Stimulated activated naive CD4-positive, alpha-beta T cell treated with Interleukin-2 at 50 U/mL for 16 hours (primary cell): ENCODE measurements around the gene ASRGL1.
"Not testable (repeated sequence)": the region's sequence is repeated elsewhere in the genome, so short reads cannot be mapped to it uniquely, and the experiment has no call there.

Source experiments
- DNase-seq: peaks from one replicate; lab custom pipeline; 2025; lab: John Stamatoyannopoulos, UW

Gene ASRGL1

GRCh38 chr11:62352355-62353336 lies 15.4 kb downstream of the ASRGL1 start:
- DNase-seq = no peak

DNA sequence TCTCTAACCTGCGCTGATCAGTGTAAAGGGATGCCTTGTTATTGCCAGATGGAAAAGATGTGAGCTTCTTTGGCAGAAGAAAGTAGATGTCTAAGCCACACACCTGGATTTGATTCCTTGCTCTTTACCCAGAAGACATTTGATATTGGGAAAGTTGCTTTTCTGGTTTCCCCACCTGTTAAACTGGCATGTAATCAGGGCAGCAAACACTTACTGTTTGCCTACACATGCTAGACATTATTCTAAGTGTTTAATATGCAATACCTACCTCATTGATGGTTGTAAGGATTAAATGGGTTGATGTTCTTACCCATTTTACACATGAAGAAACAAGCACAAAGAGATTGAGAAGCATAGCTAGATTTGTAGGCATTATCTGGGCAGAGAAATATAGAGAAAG lies 16.6 kb downstream of the ASRGL1 start:
- DNase-seq = no peak

DNA sequence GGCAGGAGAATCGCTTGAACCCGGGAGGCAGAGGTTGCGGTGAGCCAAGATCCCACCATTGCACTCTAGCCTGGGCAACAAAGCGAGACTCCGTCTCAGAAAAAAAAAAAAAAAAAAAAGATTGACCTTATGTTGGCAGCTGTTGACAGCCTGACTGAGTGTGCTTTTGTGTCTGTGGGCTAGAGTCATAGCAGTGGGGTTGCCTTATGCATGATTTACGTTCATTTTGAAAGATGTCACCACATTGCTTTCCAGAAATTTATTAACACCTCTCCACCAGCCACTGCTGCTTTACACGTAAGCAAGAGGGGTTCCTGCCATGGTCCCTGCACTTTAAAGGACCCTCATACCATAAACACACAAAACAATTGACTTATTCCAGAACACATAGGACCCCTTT lies 21.0 kb downstream of the ASRGL1 start:
- DNase-seq = no peak

DNA sequence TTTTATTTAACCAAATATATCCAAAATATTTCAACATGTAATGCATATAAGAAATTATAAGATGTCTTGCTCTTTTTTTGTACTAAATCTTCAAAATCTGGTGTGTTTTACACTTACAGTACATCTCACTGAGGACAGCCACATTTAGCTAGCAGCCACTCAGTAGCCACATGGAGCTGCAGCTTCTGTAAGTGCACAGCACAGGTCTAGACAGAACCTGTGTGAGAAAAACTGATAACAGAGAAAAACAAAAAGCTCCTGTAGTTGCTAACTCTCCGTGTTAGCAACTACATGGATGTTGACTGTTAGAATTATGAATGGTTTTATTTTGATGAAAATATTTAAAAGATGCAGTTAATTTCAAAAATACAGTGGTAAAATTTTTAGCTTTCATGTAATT lies 22.2 kb downstream of the ASRGL1 start:
- no peak for DNase-seq

GRCh38 chr11:62360685-62361084 lies 23.4 kb downstream of the ASRGL1 start:
- DNase-seq = no peak

DNA sequence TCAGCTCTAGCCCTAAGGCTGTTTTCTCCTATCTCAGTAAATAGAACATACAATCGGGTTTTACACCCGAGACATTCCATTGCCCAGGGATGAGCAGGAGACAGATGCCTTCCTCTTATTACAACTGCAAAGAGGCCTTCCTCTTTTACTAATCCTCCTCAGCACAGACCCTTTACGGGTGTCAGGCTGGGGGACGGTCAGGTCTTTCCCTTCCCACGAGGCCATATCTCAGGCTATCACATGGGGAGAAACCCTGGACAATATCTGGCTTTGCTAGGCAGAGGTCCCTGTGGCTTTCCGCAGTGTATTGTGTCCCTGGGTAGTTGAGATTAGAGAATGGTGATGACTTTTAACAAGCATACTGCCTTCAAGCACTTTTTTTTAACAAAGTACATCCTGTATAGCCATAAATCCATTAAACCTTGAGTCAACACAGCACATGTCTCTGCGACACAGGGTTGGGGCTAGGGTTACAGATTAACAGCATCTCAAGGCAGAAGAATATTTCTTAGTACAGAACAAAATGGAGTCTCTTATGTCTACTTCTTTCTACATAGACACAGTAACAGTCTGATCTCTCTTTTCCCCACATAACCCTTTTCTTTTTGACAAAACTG lies 31.7 kb downstream of the ASRGL1 start:
- not testable (repeated sequence) for DNase-seq

DNA sequence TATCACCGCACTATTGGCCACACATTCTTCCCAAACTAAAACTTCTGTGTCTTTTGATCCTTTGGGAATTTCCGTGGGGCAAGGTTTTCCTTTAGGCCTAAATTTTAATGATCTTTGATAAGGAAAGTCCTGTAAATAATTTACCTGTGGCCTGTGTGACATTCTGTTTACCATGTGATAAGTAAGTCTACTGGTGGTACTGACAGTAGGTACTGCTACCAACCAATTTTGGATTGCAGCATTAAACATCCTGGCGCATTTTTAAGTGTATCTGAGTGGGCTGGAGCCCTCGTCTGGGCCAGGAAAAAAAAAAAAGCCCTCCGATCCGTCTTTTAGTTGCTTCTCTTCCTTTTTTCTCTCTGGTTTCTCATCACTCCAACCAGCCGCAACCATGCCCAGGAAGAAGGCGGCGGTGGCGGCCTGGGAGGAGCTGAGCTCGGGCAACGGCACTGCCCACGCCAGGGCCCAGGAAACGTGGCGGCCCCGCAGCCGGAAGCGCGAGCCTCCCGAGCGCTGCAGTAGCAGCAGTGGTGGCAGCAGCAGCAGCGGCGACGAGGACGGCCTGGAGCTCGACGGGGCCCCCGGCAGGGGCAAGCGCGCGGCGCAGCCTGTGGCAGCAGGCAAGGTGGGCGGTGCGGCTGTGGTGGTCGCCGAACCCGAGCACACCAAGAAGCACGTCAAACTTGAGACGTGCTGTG lies 33.6 kb downstream of the ASRGL1 start:
- peak; percentile 27 for DNase-seq

- DNase-seq = no peak
Measured at GRCh38 chr11:62372871-62373270, 35.6 kb downstream of the ASRGL1 start.

DNA sequence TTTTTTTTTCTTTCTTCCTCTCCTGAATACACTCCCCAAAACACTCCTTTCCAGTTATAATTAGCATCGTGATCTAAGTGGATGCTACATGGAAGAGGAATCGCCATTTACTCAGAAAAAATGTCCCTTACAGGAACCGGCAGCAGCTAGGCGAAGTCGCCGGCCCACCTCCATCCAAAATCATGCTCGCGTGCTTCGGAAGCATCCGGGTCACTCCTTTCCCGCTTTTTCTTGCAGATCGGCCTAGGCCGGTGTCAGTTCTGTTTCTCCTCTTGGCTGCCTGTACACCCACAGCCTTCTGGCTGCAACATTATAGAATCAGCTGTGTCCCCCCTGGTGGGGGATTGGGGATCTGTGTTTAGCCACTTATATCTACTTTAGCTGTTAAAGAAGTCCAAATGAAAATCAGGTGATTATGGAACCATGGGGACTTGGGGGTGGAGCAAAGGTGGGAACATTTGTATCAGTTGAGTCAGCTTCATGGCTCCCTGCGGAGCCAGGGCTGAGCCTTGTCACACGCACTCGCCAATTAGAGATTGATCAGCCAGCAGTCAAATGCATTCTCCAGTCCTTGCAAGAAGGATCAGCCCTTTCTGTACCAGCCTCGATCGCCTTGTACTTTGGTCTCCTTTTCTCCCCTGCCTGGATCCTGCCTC lies 36.3 kb downstream of the ASRGL1 start:
- DNase-seq = no peak

DNA sequence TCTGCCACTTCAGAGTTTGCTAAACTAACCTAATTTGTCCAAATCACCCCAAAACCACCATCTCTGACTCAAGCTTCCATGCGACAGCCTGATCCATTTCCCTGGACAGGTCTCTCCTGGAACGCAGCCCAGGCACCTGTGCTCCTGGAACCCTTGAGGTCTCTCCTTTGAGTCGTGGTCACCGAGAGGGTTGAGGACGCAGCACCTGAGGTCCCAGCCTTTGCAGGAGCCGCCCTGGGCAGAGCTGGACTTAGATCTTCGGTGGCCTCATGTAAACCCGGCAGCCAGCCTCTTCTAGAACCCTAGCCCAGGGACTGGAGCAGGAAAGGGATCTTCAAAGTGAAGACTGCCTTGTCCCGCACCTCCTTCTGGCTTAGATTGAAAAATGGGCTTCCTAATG lies 37.6 kb downstream of the ASRGL1 start:
- no peak for DNase-seq

DNA sequence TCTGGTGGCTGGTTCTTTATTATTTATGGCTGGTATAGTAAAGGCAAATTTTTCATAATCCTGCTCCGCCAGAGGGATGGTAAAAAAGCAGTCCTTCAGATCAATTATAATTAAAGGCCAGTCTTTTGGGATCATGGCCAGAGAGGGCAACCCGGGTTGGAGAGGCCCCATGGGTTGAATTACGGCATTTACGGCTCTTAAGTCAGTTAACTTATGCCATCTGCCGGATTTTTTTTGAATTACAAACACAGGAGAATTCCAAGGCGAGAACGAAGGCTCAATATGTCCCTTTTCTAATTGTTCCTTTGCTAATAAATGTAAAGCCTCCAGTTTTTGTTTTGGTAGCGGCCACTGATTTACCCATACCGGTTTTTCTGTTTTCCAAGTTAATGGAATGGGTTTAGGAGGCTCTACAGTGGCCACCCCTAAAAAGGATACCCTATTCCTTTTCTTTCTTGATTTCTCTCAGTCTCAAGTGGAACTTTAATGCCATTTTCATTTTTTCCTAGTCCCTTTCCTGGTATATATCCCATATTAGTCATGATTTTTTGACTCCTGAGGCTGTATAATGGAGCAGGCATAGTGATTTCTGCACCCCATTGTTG lies 41.3 kb downstream of the ASRGL1 start:
- DNase-seq = not testable (repeated sequence)

DNA sequence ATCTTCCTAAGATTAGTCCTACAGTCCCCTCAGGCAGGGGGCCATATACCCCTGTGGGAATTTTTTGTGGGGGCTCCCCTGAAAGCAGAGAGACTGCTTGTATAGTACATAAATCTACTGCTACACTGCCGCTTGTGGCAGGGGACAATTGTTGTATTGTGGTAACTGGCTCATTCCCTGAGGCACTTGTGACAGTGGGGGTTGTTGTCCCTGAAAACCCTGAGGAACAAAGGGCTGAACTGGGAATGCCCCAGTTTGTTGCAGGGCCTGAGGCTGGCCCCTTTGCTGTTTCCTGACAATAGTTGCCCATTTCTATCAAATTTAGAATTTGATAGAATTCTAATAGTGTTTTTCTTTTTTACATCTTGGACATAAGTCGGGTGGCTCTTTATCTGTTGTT lies 42.3 kb downstream of the ASRGL1 start:
- DNase-seq = not testable (repeated sequence)

GRCh38 chr11:62380821-62381245 lies 43.6 kb downstream of the ASRGL1 start:
- DNase-seq = peak; percentile 15

DNA sequence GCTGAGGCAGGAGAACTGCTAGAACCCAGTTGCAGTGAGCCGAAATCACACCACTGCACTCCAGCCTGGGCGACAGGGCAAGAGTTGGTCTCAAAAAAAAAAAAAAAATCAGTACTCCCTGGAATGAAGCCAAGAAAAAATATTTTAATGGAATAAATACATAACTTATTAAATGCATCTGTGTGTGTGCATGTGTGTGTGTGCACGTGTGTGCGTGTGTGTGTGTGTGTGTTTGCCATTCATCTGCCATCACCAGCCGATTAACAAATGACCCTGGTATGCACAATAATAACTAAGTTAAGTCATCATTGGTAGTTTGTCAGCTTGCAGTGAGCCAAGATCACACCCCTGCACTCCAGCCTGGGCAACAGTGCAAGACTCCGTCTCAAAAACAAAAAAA lies 46.6 kb downstream of the ASRGL1 start:
- DNase-seq = no peak

DNA sequence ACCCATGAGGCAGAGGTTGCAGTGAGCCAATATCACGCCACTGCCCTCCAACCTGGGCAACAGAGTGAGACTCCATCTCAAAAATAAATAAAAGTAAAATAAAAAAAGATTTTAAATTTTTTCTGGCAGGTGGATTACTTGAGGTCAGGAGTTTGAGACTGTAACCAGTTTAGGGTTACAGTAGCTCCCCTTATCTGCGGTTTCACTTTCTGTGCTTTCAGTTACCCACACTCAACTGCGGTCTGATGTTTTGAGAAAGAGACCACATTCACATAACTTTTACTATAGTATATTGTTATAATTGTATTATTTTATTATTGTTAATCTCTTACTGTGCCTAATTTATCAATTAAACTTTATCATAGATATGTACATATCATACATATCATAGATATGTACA lies 48.8 kb downstream of the ASRGL1 start:
- DNase-seq = not testable (repeated sequence)

GRCh38 chr11:62387381-62387780 lies 50.1 kb downstream of the ASRGL1 start:
- DNase-seq = no peak

DNA sequence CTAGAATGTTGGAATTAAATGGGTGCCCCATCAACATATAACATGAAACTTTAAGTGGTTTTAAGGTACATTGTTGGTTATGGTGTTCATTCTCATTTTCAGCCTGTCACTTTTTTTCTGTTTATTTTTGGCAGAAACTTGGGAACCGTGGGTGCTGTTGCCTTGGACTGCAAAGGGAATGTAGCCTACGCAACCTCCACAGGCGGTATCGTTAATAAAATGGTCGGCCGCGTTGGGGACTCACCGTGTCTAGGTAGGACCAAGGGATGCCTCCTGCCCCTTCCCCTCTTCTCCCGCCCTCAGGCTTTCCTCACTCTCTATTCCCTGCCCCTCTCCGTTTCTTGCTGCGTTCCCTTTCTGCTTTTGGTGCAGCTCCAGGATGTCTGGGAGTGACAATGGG lies 51.8 kb downstream of the ASRGL1 start:
- no peak for DNase-seq

DNA sequence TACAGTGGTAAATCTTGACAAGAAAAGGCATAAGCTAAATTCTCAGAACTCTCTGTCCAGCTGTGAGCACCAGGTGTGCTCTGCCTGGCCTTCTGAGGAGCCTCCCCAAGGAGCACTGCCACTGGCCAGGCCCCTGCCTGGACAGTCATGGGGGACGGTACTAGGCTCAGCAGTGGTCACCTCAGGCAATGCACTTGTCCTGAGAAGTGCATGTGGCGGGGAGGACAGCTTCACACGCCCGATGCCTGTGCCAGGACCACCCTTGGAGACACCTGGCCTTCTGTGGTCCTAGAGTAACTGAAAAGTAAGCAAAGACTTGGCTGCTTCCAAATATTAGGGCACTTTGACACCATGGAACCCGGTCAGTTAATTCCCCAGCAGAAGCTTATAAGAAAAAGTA lies 53.0 kb downstream of the ASRGL1 start:
- DNase-seq = no peak

GRCh38 chr11:62390722-62391121 lies 53.5 kb downstream of the ASRGL1 start:
- no peak for DNase-seq

DNA sequence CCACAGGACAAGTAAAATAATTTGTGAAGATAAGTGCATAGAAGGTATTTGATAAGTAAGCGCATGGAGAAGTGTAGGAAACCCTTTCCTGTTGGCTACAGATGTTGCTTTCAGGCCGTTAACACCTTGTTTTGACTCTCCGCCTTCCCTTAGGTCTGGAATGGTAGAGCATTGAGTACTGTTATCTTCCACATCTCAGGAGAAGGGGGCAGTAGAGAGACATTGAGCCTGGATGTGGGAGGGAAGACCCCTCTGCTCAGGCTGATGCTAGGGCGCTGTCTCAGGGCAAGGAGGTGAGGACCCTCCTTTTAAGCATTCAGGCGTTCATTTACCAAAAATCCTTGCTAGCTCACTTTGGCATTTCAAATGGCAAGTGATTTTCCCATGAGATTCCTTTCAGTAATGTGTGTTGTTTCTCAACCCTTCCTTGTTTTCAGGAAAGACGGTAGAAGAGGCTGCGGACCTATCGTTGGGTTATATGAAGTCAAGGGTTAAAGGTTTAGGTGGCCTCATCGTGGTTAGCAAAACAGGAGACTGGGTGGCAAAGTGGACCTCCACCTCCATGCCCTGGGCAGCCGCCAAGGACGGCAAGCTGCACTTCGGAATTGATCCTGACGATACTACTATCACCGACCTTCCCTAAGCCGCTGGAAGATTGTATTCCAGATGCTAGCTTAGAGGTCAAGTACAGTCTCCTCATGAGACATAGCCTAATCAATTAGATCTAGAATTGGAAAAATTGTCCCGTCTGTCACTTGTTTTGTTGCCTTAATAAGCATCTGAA lies 54.6 kb downstream of the ASRGL1 start:
- DNase-seq = no peak

DNA sequence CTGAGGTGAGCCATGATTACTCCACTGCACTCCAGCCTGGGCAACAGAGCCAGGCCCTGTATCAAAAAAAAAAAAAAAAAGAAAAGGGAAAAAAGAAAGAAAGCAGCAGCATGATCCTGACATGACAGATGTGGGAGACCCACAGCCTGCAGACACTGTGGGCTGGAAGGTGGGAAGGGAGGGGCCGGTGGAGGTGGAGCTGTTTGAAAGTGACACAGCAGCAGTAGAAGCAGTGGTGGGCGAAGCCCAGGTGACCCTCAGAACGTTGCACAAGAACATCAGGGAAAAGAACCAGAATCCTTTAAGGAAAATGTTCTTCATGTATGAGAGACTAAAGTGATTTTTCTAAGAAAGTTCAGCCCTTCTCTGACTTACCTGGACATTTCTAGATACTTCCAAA lies 55.3 kb downstream of the ASRGL1 start:
- DNase-seq = no peak
